ENCODE data around the gene NELFE. TPM values are rescaled to one million over a fixed set of nuclear protein-coding genes. Genes with fewer than 3 reads are reported as not detected.

NELFE gene
- total and polyA plus RNA-seq, 5 donors, result 45.8 to 53.1 (median 50.4) TPM

GRCh38 chr6:31905041-31905440 lies 53.7 kb downstream of the NELFE start:
- DNase-seq (no peak), ATAC-seq (no peak)
- Histone ChIP-seq H3K27ac (ENCODE audit: low read length) (no peak overlapping the region), H3K27me3 (ENCODE audit: control insufficient read depth, insufficient read depth) (no peaks in the 10 kb centered on the region), H3K9me3 (ENCODE audit: control insufficient read depth, low read length) (no peaks in the 10 kb centered on the region), H3K4me1 (ENCODE audit: control insufficient read depth, insufficient read depth, low read length) (peaks cover 3% of the 10 kb centered on the region), H3K4me3 (ENCODE audit: low read length) (no peak overlapping the region)
- 87% methylated on average over 1 of the region's 1 CpG for WGBS
- intact Hi-C loops (cut with DNase I), result loop anchor here in 2 of 4 donors (10.0 kb wide), 1 partner anchor 50 kb away; the partner anchor contains the start of genes NELFE (in 2 of the 2) and SKIC2 (in 2 of the 2)

GRCh38 chr6:31903957-31904356 lies 54.8 kb downstream of the NELFE start:
- ATAC-seq, result no peak

More at GRCh38 chr6:31903957-31904356, 54.8 kb downstream of the NELFE start:
- Histone ChIP-seq H3K4me1 (ENCODE audit: control insufficient read depth, insufficient read depth, low read length) (peaks cover 6% of the 10 kb centered on the region), H3K27me3 (ENCODE audit: control insufficient read depth, insufficient read depth) (no peaks in the 10 kb centered on the region), H3K4me3 (ENCODE audit: low read length) (no peak overlapping the region), H3K27ac (ENCODE audit: low read length) (no peak overlapping the region), H3K9me3 (ENCODE audit: control insufficient read depth, low read length) (no peaks in the 10 kb centered on the region)
- DNase-seq, result no peak
- WGBS, result 64% methylated on average over 3 of the region's 3 CpGs
- intact Hi-C loops (cut with DNase I), result loop anchor here in 3 of 4 donors (5.0 to 10.0 kb wide), 2 partner anchors 51 to 53 kb away; partner anchors contain the start of genes NELFE (in 3 of the 3) and SKIC2 (in 3 of the 3)

Small RNA genes lying within 50 kb of the gene (microRNA-seq; reads per million reads assigned to microRNA genes)
- gene MIR1236, result 0 reads per million in 2 donors

Other genes starting within 250 kb of the NELFE start
Only the 30 nearest of the 35 such genes appear.
- gene DDAH2, start 229.7 kb downstream of the NELFE start, total RNA-seq, result 10 to 100 TPM; 42.4 to 55.6 (median 49.3) TPM
- 57.4 TPM for gene DDAH2, start 229.7 kb downstream of the NELFE start, polyA plus RNA-seq
- gene CLIC1, start 222.4 kb downstream of the NELFE start, total RNA-seq, result 100 to 1,000 TPM in 3 of 4 donors, 10 to 100 TPM in 1; 99.4 to 153 (median 116) TPM
- gene CLIC1, start 222.4 kb downstream of the NELFE start, polyA plus RNA-seq, result 116 TPM
- gene MSH5, start 219.0 kb downstream of the NELFE start, total RNA-seq, result 1 to 10 TPM; 2.6 to 3.2 (median 3.0) TPM
- 1.8 TPM for gene MSH5, start 219.0 kb downstream of the NELFE start, polyA plus RNA-seq
- under 1 TPM in 1 of 4 donors, not detected in 3; 0.50 TPM for gene SAPCD1, start 196.3 kb downstream of the NELFE start, total RNA-seq
- gene SAPCD1, start 196.3 kb downstream of the NELFE start, polyA plus RNA-seq, result 0.25 TPM
- 10 to 100 TPM in 1 of 4 donors, 1 to 10 TPM in 3; 3.4 to 12.8 (median 8.2) TPM for gene VWA7, start 181.6 kb downstream of the NELFE start, total RNA-seq
- gene VWA7, start 181.6 kb downstream of the NELFE start, polyA plus RNA-seq, result 3.2 TPM
- 10 to 100 TPM; 21.7 to 30.6 (median 26.9) TPM for gene VARS1, start 163.2 kb downstream of the NELFE start, total RNA-seq
- gene VARS1, start 163.2 kb downstream of the NELFE start, polyA plus RNA-seq, result 14.8 TPM
- gene LSM2, start 152.0 kb downstream of the NELFE start, total RNA-seq, result 10 to 100 TPM; 22.8 to 27.3 (median 23.8) TPM
- gene LSM2, start 152.0 kb downstream of the NELFE start, polyA plus RNA-seq, result 27.0 TPM
- gene HSPA1L, start 143.7 kb downstream of the NELFE start, total RNA-seq, result 1 to 10 TPM; 1.6 to 2.8 (median 2.2) TPM
- gene HSPA1L, start 143.7 kb downstream of the NELFE start, polyA plus RNA-seq, result 2.0 TPM
- gene HSPA1A, start 143.4 kb downstream of the NELFE start, total RNA-seq, result 100 to 1,000 TPM; 167 to 328 (median 273) TPM
- 321 TPM for gene HSPA1A, start 143.4 kb downstream of the NELFE start, polyA plus RNA-seq
- 100 to 1,000 TPM; 110 to 299 (median 197) TPM for gene HSPA1B, start 131.2 kb downstream of the NELFE start, total RNA-seq
- gene HSPA1B, start 131.2 kb downstream of the NELFE start, polyA plus RNA-seq, result 114 TPM
- 10 to 100 TPM; 18.5 to 28.2 (median 22.7) TPM for gene NEU1, start 96.2 kb downstream of the NELFE start, total RNA-seq
- gene NEU1, start 96.2 kb downstream of the NELFE start, polyA plus RNA-seq, result 26.0 TPM
- not detected for gene SLC44A4, start 80.0 kb downstream of the NELFE start, total RNA-seq
- 0.05 TPM for gene SLC44A4, start 80.0 kb downstream of the NELFE start, polyA plus RNA-seq
- 10 to 100 TPM; 13.5 to 24.0 (median 20.0) TPM for gene EHMT2, start 61.3 kb downstream of the NELFE start, total RNA-seq
- 15.7 TPM for gene EHMT2, start 61.3 kb downstream of the NELFE start, polyA plus RNA-seq
- gene ZBTB12, start 56.9 kb downstream of the NELFE start, total RNA-seq, result 1 to 10 TPM; 1.6 to 5.0 (median 3.4) TPM
- 2.4 TPM for gene ZBTB12, start 56.9 kb downstream of the NELFE start, polyA plus RNA-seq
- 10 to 100 TPM; 10.9 to 19.8 (median 12.0) TPM for gene C2, start 31.3 kb downstream of the NELFE start, total RNA-seq
- gene C2, start 31.3 kb downstream of the NELFE start, polyA plus RNA-seq, result 3.0 TPM
- 10 to 100 TPM; 14.2 to 34.2 (median 24.2) TPM for gene CFB, start 12.9 kb downstream of the NELFE start, total RNA-seq
- 10.4 TPM for gene CFB, start 12.9 kb downstream of the NELFE start, polyA plus RNA-seq
- 10 to 100 TPM; 36.5 to 43.1 (median 37.0) TPM for gene SKIC2, start 204 bp upstream of the NELFE start, total RNA-seq
- 28.9 TPM for gene SKIC2, start 204 bp upstream of the NELFE start, polyA plus RNA-seq
- 10 to 100 TPM; 12.0 to 17.2 (median 16.1) TPM for gene DXO, start 13.2 kb upstream of the NELFE start, total RNA-seq
- 16.9 TPM for gene DXO, start 13.2 kb upstream of the NELFE start, polyA plus RNA-seq
- 100 to 1,000 TPM in 3 of 4 donors, 10 to 100 TPM in 1; 91.0 to 154 (median 139) TPM for gene C4A, start 23.1 kb upstream of the NELFE start, total RNA-seq
- 40.7 TPM for gene C4A, start 23.1 kb upstream of the NELFE start, polyA plus RNA-seq
- 100 to 1,000 TPM in 3 of 4 donors, 10 to 100 TPM in 1; 86.0 to 163 (median 139) TPM for gene C4B, start 55.8 kb upstream of the NELFE start, total RNA-seq
- gene C4B, start 55.8 kb upstream of the NELFE start, polyA plus RNA-seq, result 41.2 TPM
- gene CYP21A2, start 79.4 kb upstream of the NELFE start, total RNA-seq, result 1 to 10 TPM in 1 of 4 donors, under 1 TPM in 2, not detected in 1; 0.47 to 3.2 (median 0.51) TPM
- 0.48 TPM for gene CYP21A2, start 79.4 kb upstream of the NELFE start, polyA plus RNA-seq
- gene TNXB, start 150.4 kb upstream of the NELFE start, total RNA-seq, result 100 to 1,000 TPM in 3 of 4 donors, 10 to 100 TPM in 1; 77.9 to 182 (median 115) TPM
- 99.0 TPM for gene TNXB, start 150.4 kb upstream of the NELFE start, polyA plus RNA-seq
- 10 to 100 TPM; 35.2 to 44.9 (median 38.5) TPM for gene ATF6B, start 169.3 kb upstream of the NELFE start, total RNA-seq
- 29.2 TPM for gene ATF6B, start 169.3 kb upstream of the NELFE start, polyA plus RNA-seq
- 1 to 10 TPM; 2.9 to 3.6 (median 3.1) TPM for gene FKBPL, start 171.3 kb upstream of the NELFE start, total RNA-seq
- 3.5 TPM for gene FKBPL, start 171.3 kb upstream of the NELFE start, polyA plus RNA-seq
- gene PRRT1, start 193.0 kb upstream of the NELFE start, total RNA-seq, result 1 to 10 TPM; 1.5 to 3.3 (median 1.8) TPM
- gene PRRT1, start 193.0 kb upstream of the NELFE start, polyA plus RNA-seq, result 2.6 TPM
- 10 to 100 TPM; 26.1 to 30.5 (median 30.1) TPM for gene PPT2, start 195.2 kb upstream of the NELFE start, total RNA-seq
- 22.4 TPM for gene PPT2, start 195.2 kb upstream of the NELFE start, polyA plus RNA-seq
- 10 to 100 TPM in 3 of 4 donors, 1 to 10 TPM in 1; 8.4 to 16.9 (median 12.9) TPM for gene EGFL8, start 205.6 kb upstream of the NELFE start, total RNA-seq
- 12.6 TPM for gene EGFL8, start 205.6 kb upstream of the NELFE start, polyA plus RNA-seq
- 10 to 100 TPM; 56.9 to 67.2 (median 63.1) TPM for gene AGPAT1, start 217.1 kb upstream of the NELFE start, total RNA-seq
- gene AGPAT1, start 217.1 kb upstream of the NELFE start, polyA plus RNA-seq, result 54.9 TPM
- gene RNF5, start 219.4 kb upstream of the NELFE start, total RNA-seq, result 10 to 100 TPM; 73.2 to 88.3 (median 76.7) TPM
- gene RNF5, start 219.4 kb upstream of the NELFE start, polyA plus RNA-seq, result 118 TPM
- 1 to 10 TPM; 1.8 to 3.6 (median 3.5) TPM for gene AGER, start 225.3 kb upstream of the NELFE start, total RNA-seq
- 1.6 TPM for gene AGER, start 225.3 kb upstream of the NELFE start, polyA plus RNA-seq

All from right cardiac atrium (tissue), 5 donors.